Activated B cell treated with CpG ODN at 0.5 μM for 24 hours (primary cell): Measurements from ENCODE around the gene POLD4. TPM values are rescaled to one million over a fixed set of nuclear protein-coding genes. Genes with fewer than 3 reads are reported as not detected.

Experiments
- ATAC-seq: fragments of 200-7000 bp; cut with Tn5 transposase; one replicate; pipeline ENCODE4 v1.10.0; 2021; ENCODE audit warnings: low read depth, mild to moderate bottlenecking, moderate library complexity
- CTCF ChIA-PET: fragments of 350-600 bp; sonication (Branson Sonifier 250); formaldehyde crosslinking; loops from one replicate; lab custom pipeline; 2021; ENCODE audit warnings: antibody characterized with exemption; lab: Charles Lee
- POLR2A ChIA-PET: fragments of 350-600 bp; sonication (Branson Sonifier 250); formaldehyde crosslinking; loops from one replicate; lab custom pipeline; 2021; ENCODE audit warnings: antibody characterized with exemption; lab: Charles Lee
- DNase-seq: peaks from one replicate; pipeline ENCODE4 v3.0.0; 2022
- H3K27ac Mint-ChIP-seq: one replicate; pipeline ENCODE4 v1.8.0; 2020; ENCODE audit warnings: mixed read lengths
- H3K27me3 Mint-ChIP-seq: one replicate; pipeline ENCODE4 v1.8.0; 2021; ENCODE audit warnings: mixed read lengths
- H3K36me3 Mint-ChIP-seq: one replicate; pipeline ENCODE4 v1.8.0; 2021; ENCODE audit warnings: low read depth, mixed read lengths
- H3K4me1 Mint-ChIP-seq: one replicate; pipeline ENCODE4 v1.8.0; 2021; ENCODE audit warnings: mixed read lengths
- H3K4me3 Mint-ChIP-seq: one replicate; pipeline ENCODE4 v1.8.0; 2020; ENCODE audit warnings: mild to moderate bottlenecking, mixed read lengths
- H3K9me3 Mint-ChIP-seq: one replicate; pipeline ENCODE4 v1.8.0; 2020; ENCODE audit warnings: mixed read lengths
- intact Hi-C: fragments of 100-400 bp; cut with micrococcal nuclease; formaldehyde crosslinking; loops from one replicate; pipeline ENCODE4 v1.15.1; 2024
- total RNA-seq: library from RNA; stranded (reverse); gene quantifications from 2 replicates; pipeline ENCODE4 v1.2.3, GENCODE V29; 2022
- TF ChIP-seq, protein P1 (sequence below): fragments of 200-600 bp; IDR thresholded peaks from one replicate; pipeline ENCODE4 v1.8.0; 2022; ENCODE audit warnings: antibody characterized with exemption, mild to moderate bottlenecking

POLD4 gene
- total RNA-seq, 1 donor from 2014 or later: 166 TPM

GRCh38 chr11:67376873-67377808 lies 23.8 kb upstream of the POLD4 start:
- intact Hi-C loops: no loop called here
- CTCF ChIA-PET: interaction anchor here (0.6 to 22.6 kb wide), 7 partner anchors 9 to 122 kb away, joined by 3 to 735 read pairs (median 3); partner anchors contain the start of gene POLD4
- H3K4me1 Mint-ChIP-seq: peaks cover 45% of the 10 kb centered on the region
- no peak overlapping the region for H3K27ac Mint-ChIP-seq
- TF ChIP-seq, protein P1, sequence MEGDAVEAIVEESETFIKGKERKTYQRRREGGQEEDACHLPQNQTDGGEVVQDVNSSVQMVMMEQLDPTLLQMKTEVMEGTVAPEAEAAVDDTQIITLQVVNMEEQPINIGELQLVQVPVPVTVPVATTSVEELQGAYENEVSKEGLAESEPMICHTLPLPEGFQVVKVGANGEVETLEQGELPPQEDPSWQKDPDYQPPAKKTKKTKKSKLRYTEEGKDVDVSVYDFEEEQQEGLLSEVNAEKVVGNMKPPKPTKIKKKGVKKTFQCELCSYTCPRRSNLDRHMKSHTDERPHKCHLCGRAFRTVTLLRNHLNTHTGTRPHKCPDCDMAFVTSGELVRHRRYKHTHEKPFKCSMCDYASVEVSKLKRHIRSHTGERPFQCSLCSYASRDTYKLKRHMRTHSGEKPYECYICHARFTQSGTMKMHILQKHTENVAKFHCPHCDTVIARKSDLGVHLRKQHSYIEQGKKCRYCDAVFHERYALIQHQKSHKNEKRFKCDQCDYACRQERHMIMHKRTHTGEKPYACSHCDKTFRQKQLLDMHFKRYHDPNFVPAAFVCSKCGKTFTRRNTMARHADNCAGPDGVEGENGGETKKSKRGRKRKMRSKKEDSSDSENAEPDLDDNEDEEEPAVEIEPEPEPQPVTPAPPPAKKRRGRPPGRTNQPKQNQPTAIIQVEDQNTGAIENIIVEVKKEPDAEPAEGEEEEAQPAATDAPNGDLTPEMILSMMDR: no peak
- no peak for DNase-seq
- no peaks in the 10 kb centered on the region for H3K9me3 Mint-ChIP-seq
- POLR2A ChIA-PET: interaction anchor here (0.8 to 26.4 kb wide), 8 partner anchors 10 to 269 kb away, joined by 3 to 1307 read pairs (median 6); partner anchors contain the start of genes CLCF1, POLD4, PTPRCAP and RAD9A
- H3K4me3 Mint-ChIP-seq: no peak overlapping the region
- peaks cover 2% of the 10 kb centered on the region for H3K36me3 Mint-ChIP-seq
- H3K27me3 Mint-ChIP-seq: no peaks in the 10 kb centered on the region
- no peak for ATAC-seq

GRCh38 chr11:67376063-67376820 lies 22.9 kb upstream of the POLD4 start:
- intact Hi-C loops: no loop called here
- CTCF ChIA-PET: interaction anchor here (0.8 to 22.6 kb wide), 6 partner anchors 8 to 104 kb away, joined by 3 to 735 read pairs (median 4); partner anchors contain the start of gene POLD4
- ATAC-seq (no peak), DNase-seq (no peak)
- POLR2A ChIA-PET: interaction anchor here (0.6 to 26.4 kb wide), 10 partner anchors 11 to 270 kb away, joined by 3 to 1307 read pairs (median 4); partner anchors contain the start of genes CLCF1, POLD4, PTPRCAP and RAD9A
- peaks cover 9% of the 10 kb centered on the region for H3K36me3 Mint-ChIP-seq
- no peak overlapping the region for H3K27ac Mint-ChIP-seq
- peaks cover 45% of the 10 kb centered on the region for H3K4me1 Mint-ChIP-seq
- TF ChIP-seq, protein P1: no peak
- no peaks in the 10 kb centered on the region for H3K27me3 Mint-ChIP-seq
- H3K9me3 Mint-ChIP-seq: no peaks in the 10 kb centered on the region
- H3K4me3 Mint-ChIP-seq: no peak overlapping the region

GRCh38 chr11:67375320-67376055 lies 22.1 kb upstream of the POLD4 start:
- no peaks in the 10 kb centered on the region for H3K9me3 Mint-ChIP-seq
- no peak overlapping the region for H3K4me3 Mint-ChIP-seq
- ChIA-PET CTCF (interaction anchor here (1.2 to 22.6 kb wide), 4 partner anchors 22 to 58 kb away, joined by 3 to 735 read pairs (median 112); partner anchors contain the start of gene POLD4), POLR2A (interaction anchor here (0.7 to 26.4 kb wide), 6 partner anchors 11 to 104 kb away, joined by 3 to 1307 read pairs (median 8); partner anchors contain the start of genes ANKRD13D, CLCF1, POLD4 and PTPRCAP)
- no peaks in the 10 kb centered on the region for H3K27me3 Mint-ChIP-seq
- ATAC-seq: no peak
- no peak for DNase-seq
- intact Hi-C loops: no loop called here
- no peak overlapping the region for H3K27ac Mint-ChIP-seq
- H3K4me1 Mint-ChIP-seq: peaks cover 45% of the 10 kb centered on the region
- H3K36me3 Mint-ChIP-seq: peaks cover 13% of the 10 kb centered on the region
- TF ChIP-seq, protein P1: no peak

- H3K9me3 Mint-ChIP-seq: no peaks in the 10 kb centered on the region
- CTCF ChIA-PET: interaction anchor here (1.0 to 22.6 kb wide), 5 partner anchors 7 to 63 kb away, joined by 3 to 735 read pairs (median 25); partner anchors contain the start of genes POLD4 and PTPRCAP
- DNase-seq (no peak), ATAC-seq (no peak)
- peaks cover 15% of the 10 kb centered on the region for H3K36me3 Mint-ChIP-seq
- peaks cover 50% of the 10 kb centered on the region for H3K4me1 Mint-ChIP-seq
- intact Hi-C loops: loop anchor here (1.0 kb wide), 2 partner anchors 8 to 17 kb away; no protein-coding TSS in a partner anchor
- TF ChIP-seq, protein P1: no peak
- no peaks in the 10 kb centered on the region for H3K27me3 Mint-ChIP-seq
- peak overlapping the region; percentile 79 for H3K27ac Mint-ChIP-seq
- POLR2A ChIA-PET: interaction anchor here (0.5 to 26.4 kb wide), 14 partner anchors 2 to 281 kb away, joined by 3 to 1307 read pairs (median 10); partner anchors contain the start of genes ANKRD13D, CLCF1, POLD4 and PPP1CA
- peak overlapping the region; percentile 87 for H3K4me3 Mint-ChIP-seq
Measured at GRCh38 chr11:67374571-67375281, 21.4 kb upstream of the POLD4 start.
